ENCODE results near the gene SS18. TPM values are rescaled to one million over a fixed set of nuclear protein-coding genes. Genes with fewer than 3 reads are reported as not detected.
A peak's percentile ranks its signal among the peaks of the same experiment; 100 is the strongest.

The SS18 gene
- total and polyA plus RNA-seq, 2 experiments from 2014 or later = 43.4 to 111 TPM

- no peaks in the 10 kb centered on the region for H3K9me2 ChIP-seq (replicated peaks; ENCODE audit: insufficient read depth)
- WGBS (ENCODE audit: low lambda C conversion rate, missing lambda C conversion rate) = 84% methylated on average over 1 of the region's 1 CpG
- no peak overlapping the region for H2AFZ ChIP-seq
- H3K4me3 ChIP-seq = no peak overlapping the region
- TF ChIP-seq EZH2phosphoT487 (IDR thresholded peaks at IDR 0.05; ENCODE audit: low read depth, severe bottlenecking, unreplicated experiment) = no peak
- no peaks in the 10 kb centered on the region for H3K79me2 ChIP-seq
- DNase-seq (ENCODE audit: low spot score) = no peak
- H3K4me2 ChIP-seq = no peak overlapping the region
- no peaks in the 10 kb centered on the region for H3K4me1 ChIP-seq (ENCODE audit: insufficient read depth)
- no peaks in the 10 kb centered on the region for H3K9me3 ChIP-seq (ENCODE audit: low read depth)
- no peaks in the 10 kb centered on the region for H4K20me1 ChIP-seq (ENCODE audit: insufficient read depth, poor library complexity, severe bottlenecking)
- H3K27me3 ChIP-seq = no peaks in the 10 kb centered on the region
- no peak overlapping the region for H3K27ac ChIP-seq
- H3K36me3 ChIP-seq (replicated peaks; ENCODE audit: insufficient read depth, low read depth) = no peaks in the 10 kb centered on the region
Observed at GRCh38 chr18:26121476-26121875, 31.1 kb upstream of the SS18 start.

- no peak overlapping the region for H2AFZ ChIP-seq
- no peak overlapping the region for H3K4me2 ChIP-seq
- no peaks in the 10 kb centered on the region for H4K20me1 ChIP-seq (ENCODE audit: insufficient read depth, poor library complexity, severe bottlenecking)
- H3K79me2 ChIP-seq = no peaks in the 10 kb centered on the region
- no peaks in the 10 kb centered on the region for H3K27me3 ChIP-seq
- no peak overlapping the region for H3K27ac ChIP-seq
- H3K9me3 ChIP-seq (ENCODE audit: low read depth) = no peaks in the 10 kb centered on the region
- WGBS (ENCODE audit: low lambda C conversion rate, missing lambda C conversion rate) = 78% methylated on average over 5 of the region's 5 CpGs
- no peaks in the 10 kb centered on the region for H3K4me1 ChIP-seq (ENCODE audit: insufficient read depth)
- DNase-seq (ENCODE audit: low spot score) = no peak
- no peak overlapping the region for H3K4me3 ChIP-seq
- no peak for TF ChIP-seq EZH2phosphoT487 (IDR thresholded peaks at IDR 0.05; ENCODE audit: low read depth, severe bottlenecking, unreplicated experiment)
- TF ChIP-seq EZH2 (IDR thresholded peaks at IDR 0.05; ENCODE audit: borderline replicate concordance) = no peak
- TF ChIP-seq CTCF (IDR thresholded peaks at IDR 0.05; ENCODE audit: poor library complexity) = no peak
- no peaks in the 10 kb centered on the region for H3K36me3 ChIP-seq (replicated peaks; ENCODE audit: insufficient read depth, low read depth)
- H3K9me2 ChIP-seq (replicated peaks; ENCODE audit: insufficient read depth) = no peaks in the 10 kb centered on the region
Observed at GRCh38 chr18:26119246-26119645, 28.8 kb upstream of the SS18 start.

- 87% methylated on average over 1 of the region's 1 CpG for WGBS (ENCODE audit: low lambda C conversion rate, missing lambda C conversion rate)
- Histone ChIP-seq H3K9me3 (ENCODE audit: low read depth) (no peaks in the 10 kb centered on the region), H2AFZ (no peak overlapping the region), H3K79me2 (no peaks in the 10 kb centered on the region), H3K27me3 (no peaks in the 10 kb centered on the region), H3K4me1 (ENCODE audit: insufficient read depth) (no peaks in the 10 kb centered on the region), H3K4me2 (no peak overlapping the region), H3K4me3 (no peak overlapping the region), H3K9me2 (replicated peaks; ENCODE audit: insufficient read depth) (no peaks in the 10 kb centered on the region), H3K27ac (no peak overlapping the region), H3K36me3 (replicated peaks; ENCODE audit: insufficient read depth, low read depth) (no peaks in the 10 kb centered on the region), H4K20me1 (ENCODE audit: insufficient read depth, poor library complexity, severe bottlenecking) (no peaks in the 10 kb centered on the region)
- no peak for DNase-seq (ENCODE audit: low spot score)
- TF ChIP-seq CTCF (IDR thresholded peaks at IDR 0.05; ENCODE audit: poor library complexity) = no peak
- TF ChIP-seq EZH2phosphoT487 (IDR thresholded peaks at IDR 0.05; ENCODE audit: low read depth, severe bottlenecking, unreplicated experiment) = no peak
Observed at GRCh38 chr18:26104035-26104434, 13.6 kb upstream of the SS18 start.

GRCh38 chr18:26103579-26103978 lies 13.2 kb upstream of the SS18 start:
- Histone ChIP-seq H3K9me2 (replicated peaks; ENCODE audit: insufficient read depth) (no peaks in the 10 kb centered on the region), H3K36me3 (replicated peaks; ENCODE audit: insufficient read depth, low read depth) (no peaks in the 10 kb centered on the region), H3K27ac (no peak overlapping the region), H3K4me3 (no peak overlapping the region), H3K4me2 (no peak overlapping the region), H3K27me3 (no peaks in the 10 kb centered on the region), H2AFZ (no peak overlapping the region), H4K20me1 (ENCODE audit: insufficient read depth, poor library complexity, severe bottlenecking) (no peaks in the 10 kb centered on the region), H3K79me2 (no peaks in the 10 kb centered on the region), H3K9me3 (ENCODE audit: low read depth) (no peaks in the 10 kb centered on the region), H3K4me1 (ENCODE audit: insufficient read depth) (no peaks in the 10 kb centered on the region)
- peak; percentile 8 for DNase-seq (ENCODE audit: low spot score)
- 78% methylated on average over 5 of the region's 5 CpGs for WGBS (ENCODE audit: low lambda C conversion rate, missing lambda C conversion rate)
- TF ChIP-seq EZH2phosphoT487 (IDR thresholded peaks at IDR 0.05; ENCODE audit: low read depth, severe bottlenecking, unreplicated experiment) (no peak), EZH2 (IDR thresholded peaks at IDR 0.05; ENCODE audit: borderline replicate concordance) (no peak), CTCF (IDR thresholded peaks at IDR 0.05; ENCODE audit: poor library complexity) (no peak)

Measured in hepatocyte (in vitro differentiated cells).